HUDEP-2 (cell line): ENCODE data around the gene HIF1A.

ENCODE experiments used
- DNase-seq, 76 experiments: peaks; one replicate each; lab custom pipeline; 2025; ENCODE audit not compliant: unreplicated experiment in 76 of 76; lab: John Stamatoyannopoulos, UW

Gene HIF1A

GRCh38 chr14:61672796-61673195, 22.5 kb upstream of the HIF1A start:
- DNase-seq: no peak

GRCh38 chr14:61673305-61673704, 22.0 kb upstream of the HIF1A start:
- DNase-seq: no peak

- no peak for DNase-seq
Measured at GRCh38 chr14:61675291-61675690, 20.0 kb upstream of the HIF1A start.

- DNase-seq: no peak
Measured at GRCh38 chr14:61677479-61677878, 17.8 kb upstream of the HIF1A start.

- no peak for DNase-seq
Measured at GRCh38 chr14:61678975-61679374, 16.3 kb upstream of the HIF1A start.

- no peak for DNase-seq
Measured at GRCh38 chr14:61681413-61681812, 13.9 kb upstream of the HIF1A start.

- no peak for DNase-seq
Measured at GRCh38 chr14:61683108-61683507, 12.2 kb upstream of the HIF1A start.

GRCh38 chr14:61690039-61690438, 5.3 kb upstream of the HIF1A start:
- DNase-seq: no peak

GRCh38 chr14:61690982-61691381, 4.3 kb upstream of the HIF1A start:
- DNase-seq: peak in 4 of 76 experiments; percentile 2 to 14 (median 6)

GRCh38 chr14:61691495-61691894, 3.8 kb upstream of the HIF1A start:
- no peak for DNase-seq

GRCh38 chr14:61694039-61694438, 1.3 kb upstream of the HIF1A start:
- DNase-seq: no peak

- peak in 30 of 76 experiments; percentile 8 to 57 (median 33) for DNase-seq
Measured at GRCh38 chr14:61695695-61696527, 598 bp downstream of the HIF1A start.

- DNase-seq: no peak
Measured at GRCh38 chr14:61696753-61697318, 1.5 kb downstream of the HIF1A start.

GRCh38 chr14:61698206-61698980, 3.1 kb downstream of the HIF1A start:
- peak in 12 of 76 experiments; percentile 2 to 50 (median 19) for DNase-seq

- DNase-seq: no peak
Measured at GRCh38 chr14:61699027-61699426, 3.7 kb downstream of the HIF1A start.

- DNase-seq: no peak
Measured at GRCh38 chr14:61700104-61700886, 5.0 kb downstream of the HIF1A start.

GRCh38 chr14:61701946-61702345, 6.6 kb downstream of the HIF1A start:
- DNase-seq: no peak

- DNase-seq: no peak
Measured at GRCh38 chr14:61703342-61704129, 8.2 kb downstream of the HIF1A start.

GRCh38 chr14:61704554-61704953, 9.2 kb downstream of the HIF1A start:
- DNase-seq: no peak

GRCh38 chr14:61705017-61705416, 9.7 kb downstream of the HIF1A start:
- no peak for DNase-seq
